ENCODE data around the gene SCRN1. TPM values are rescaled to one million over a fixed set of nuclear protein-coding genes. Genes with fewer than 3 reads are reported as not detected.
A peak's percentile ranks its signal among the peaks of the same experiment; 100 is the strongest.

SCRN1 gene
- total and polyA plus RNA-seq, 2 donors from 2014 or later = 22.2 to 85.6 TPM

GRCh38 chr7:29990931-29991330, 1.3 kb upstream of the SCRN1 start:
- intact Hi-C loops (cut with DNase I) = no loop called here
- Histone ChIP-seq H3K9me3 (ENCODE audit: control insufficient read depth in 2 of 3, insufficient read depth in 1 of 3, low read length in 3 of 3) (peaks cover 0 to 10% (median 0%) of the 10 kb centered on the region in 3 donors), H3K27me3 (ENCODE audit: control insufficient read depth, insufficient read depth, low read length) (no peaks in the 10 kb centered on the region), H3K27ac (ENCODE audit: low read depth in 2 of 2, low read length in 2 of 2) (no peak overlapping the region), H3K9ac (ENCODE audit: low read length in 3 of 3) (no peak overlapping the region), H3K4me1 (ENCODE audit: control insufficient read depth in 2 of 3, insufficient read depth in 2 of 3, low read depth in 1 of 3, low read length in 3 of 3) (peaks cover 0 to 3% (median 2%) of the 10 kb centered on the region in 3 donors), H3K4me3 (ENCODE audit: low read length in 3 of 3) (no peak overlapping the region), H3K36me3 (ENCODE audit: control insufficient read depth in 2 of 3, insufficient read depth in 3 of 3, low read length in 3 of 3) (no peaks in the 10 kb centered on the region)
- FAIRE-seq (no peak), DNase-seq (no peak)
- TF ChIP-seq CTCF (IDR thresholded peaks at IDR 0.05; ENCODE audit: borderline replicate concordance, extremely low read depth, insufficient read depth) = no peak

- intact Hi-C loops (cut with DNase I) = no loop called here
- Histone ChIP-seq H3K27ac (ENCODE audit: low read depth in 2 of 2, low read length in 2 of 2) (peak overlapping the region; percentile 81 to 91), H3K4me1 (ENCODE audit: control insufficient read depth in 2 of 3, insufficient read depth in 2 of 3, low read depth in 1 of 3, low read length in 3 of 3) (peaks cover 0 to 3% (median 2%) of the 10 kb centered on the region in 3 donors), H3K9me3 (ENCODE audit: control insufficient read depth in 2 of 3, insufficient read depth in 1 of 3, low read length in 3 of 3) (peaks cover 0 to 10% (median 0%) of the 10 kb centered on the region in 3 donors), H3K36me3 (ENCODE audit: control insufficient read depth in 2 of 3, insufficient read depth in 3 of 3, low read length in 3 of 3) (no peaks in the 10 kb centered on the region), H3K9ac (ENCODE audit: low read length in 3 of 3) (peak overlapping the region in 2 of 3 donors; percentile 52 to 85), H3K4me3 (ENCODE audit: low read length in 3 of 3) (peak overlapping the region; percentile 55 to 69 (median 69)), H3K27me3 (ENCODE audit: control insufficient read depth, insufficient read depth, low read length) (no peaks in the 10 kb centered on the region)
- TF ChIP-seq CTCF (IDR thresholded peaks at IDR 0.05; ENCODE audit: borderline replicate concordance, extremely low read depth, insufficient read depth) = no peak
- DNase-seq (peak; percentile 56 to 79 (median 77)), FAIRE-seq (no peak)
Measured at GRCh38 chr7:29988424-29989256, 961 bp downstream of the SCRN1 start.

- peak in 4 of 5 donors; percentile 50 to 87 (median 78) for DNase-seq
- FAIRE-seq = no peak
- Histone ChIP-seq H3K4me3 (ENCODE audit: low read length in 3 of 3) (peak overlapping the region; percentile 42 to 69 (median 69)), H3K9ac (ENCODE audit: low read length in 3 of 3) (peak overlapping the region in 2 of 3 donors; percentile 36 to 52), H3K27me3 (ENCODE audit: control insufficient read depth, insufficient read depth, low read length) (no peaks in the 10 kb centered on the region), H3K4me1 (ENCODE audit: control insufficient read depth in 2 of 3, insufficient read depth in 2 of 3, low read depth in 1 of 3, low read length in 3 of 3) (peaks cover 0 to 3% (median 2%) of the 10 kb centered on the region in 3 donors), H3K27ac (ENCODE audit: low read depth in 2 of 2, low read length in 2 of 2) (peak overlapping the region; percentile 81 to 91), H3K36me3 (ENCODE audit: control insufficient read depth in 2 of 3, insufficient read depth in 3 of 3, low read length in 3 of 3) (no peaks in the 10 kb centered on the region), H3K9me3 (ENCODE audit: control insufficient read depth in 2 of 3, insufficient read depth in 1 of 3, low read length in 3 of 3) (peaks cover 0 to 3% (median 0%) of the 10 kb centered on the region in 3 donors)
- intact Hi-C loops (cut with DNase I) = no loop called here
- no peak for TF ChIP-seq CTCF (IDR thresholded peaks at IDR 0.05; ENCODE audit: borderline replicate concordance, extremely low read depth, insufficient read depth)
Measured at GRCh38 chr7:29987811-29988317, 1.7 kb downstream of the SCRN1 start.

All from kidney (tissue), 14 donors.